Coronary artery (tissue), 2 donors: ENCODE results near the gene PKP2.
"Not testable (repeated sequence)": the region's sequence is repeated elsewhere in the genome, so short reads cannot be mapped to it uniquely, and the experiment has no call there.

ENCODE experiments used
- DNase-seq: peaks from one replicate; pipeline ENCODE4 v3.0.0-alpha.2; 2017; ENCODE audit warnings: low spot score
- H3K27ac ChIP-seq, 2 donors: fragments of 200-600 bp; sonication (generic); one replicate each; pipeline ENCODE4 v1.5.1; 2016 to 2019
- H3K4me3 ChIP-seq: fragments of 200-600 bp; sonication (generic); 2 replicates; pipeline ENCODE4 v1.5.1; 2016; ENCODE audit warnings: mild to moderate bottlenecking, moderate library complexity
- TF ChIP-seq, protein P1 (sequence below): fragments of 200-600 bp; sonication (generic); IDR thresholded peaks from one replicate; pipeline ENCODE4 v1.5.1; 2019; ENCODE audit warnings: antibody characterized with exemption

PKP2 gene

DNA sequence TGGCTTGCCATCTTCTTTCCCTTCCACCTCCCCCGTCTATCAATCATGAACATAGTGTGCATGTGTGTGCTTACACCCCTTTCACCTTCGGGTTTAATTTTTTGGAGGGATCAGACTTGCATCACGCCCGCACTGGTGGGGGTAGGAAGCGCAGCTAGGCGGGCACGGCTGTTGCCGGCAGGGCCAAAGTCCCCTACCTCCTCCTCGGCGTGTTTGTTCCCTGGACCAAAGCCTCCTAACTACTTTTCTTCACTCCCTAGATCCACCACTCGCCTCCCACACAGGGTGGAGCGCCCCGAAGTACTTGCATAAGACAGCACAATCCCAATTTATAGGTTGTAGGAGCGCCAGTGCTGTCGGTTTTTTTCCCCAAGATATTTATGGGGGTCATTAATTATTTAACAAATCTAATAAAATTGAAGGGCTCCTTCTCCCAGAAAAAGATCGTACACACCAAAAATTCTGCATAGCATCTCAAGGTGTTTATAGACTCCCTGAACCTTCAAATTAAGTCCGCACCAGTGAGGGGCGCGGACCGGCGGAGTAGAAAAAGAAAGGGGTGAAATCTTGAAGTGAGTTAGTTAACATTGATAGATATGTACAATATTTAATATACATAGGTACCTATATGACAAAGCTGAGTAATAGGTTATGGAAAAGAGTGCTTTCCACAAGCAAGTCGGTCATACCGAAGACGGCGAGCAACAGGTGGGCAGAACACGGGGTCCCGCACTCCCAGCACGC lies 717 bp downstream of the PKP2 start:
- H3K27ac ChIP-seq = no peak overlapping the region

DNA sequence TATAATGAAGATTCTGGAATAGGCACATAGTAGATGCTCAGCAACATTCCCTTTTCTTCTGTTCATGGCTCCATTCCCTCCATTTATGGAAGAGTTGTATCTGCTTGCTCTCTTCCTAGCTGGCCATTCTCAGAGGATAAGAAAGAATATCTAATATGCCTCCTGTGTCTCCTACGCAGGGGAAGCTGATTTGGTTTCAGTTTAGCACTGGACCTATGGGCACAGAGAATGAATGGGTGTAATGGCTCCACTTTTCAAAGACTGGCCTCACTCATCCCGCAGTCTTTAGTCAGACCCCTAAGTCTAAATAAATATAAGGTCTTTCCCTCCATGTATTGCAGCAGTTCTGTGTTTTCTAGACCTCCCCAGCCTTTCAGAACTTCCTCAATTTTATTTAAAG lies 2.0 kb downstream of the PKP2 start:
- DNase-seq = no peak
- Histone ChIP-seq H3K4me3 (no peak overlapping the region), H3K27ac (no peak overlapping the region)
- TF ChIP-seq, protein P1, sequence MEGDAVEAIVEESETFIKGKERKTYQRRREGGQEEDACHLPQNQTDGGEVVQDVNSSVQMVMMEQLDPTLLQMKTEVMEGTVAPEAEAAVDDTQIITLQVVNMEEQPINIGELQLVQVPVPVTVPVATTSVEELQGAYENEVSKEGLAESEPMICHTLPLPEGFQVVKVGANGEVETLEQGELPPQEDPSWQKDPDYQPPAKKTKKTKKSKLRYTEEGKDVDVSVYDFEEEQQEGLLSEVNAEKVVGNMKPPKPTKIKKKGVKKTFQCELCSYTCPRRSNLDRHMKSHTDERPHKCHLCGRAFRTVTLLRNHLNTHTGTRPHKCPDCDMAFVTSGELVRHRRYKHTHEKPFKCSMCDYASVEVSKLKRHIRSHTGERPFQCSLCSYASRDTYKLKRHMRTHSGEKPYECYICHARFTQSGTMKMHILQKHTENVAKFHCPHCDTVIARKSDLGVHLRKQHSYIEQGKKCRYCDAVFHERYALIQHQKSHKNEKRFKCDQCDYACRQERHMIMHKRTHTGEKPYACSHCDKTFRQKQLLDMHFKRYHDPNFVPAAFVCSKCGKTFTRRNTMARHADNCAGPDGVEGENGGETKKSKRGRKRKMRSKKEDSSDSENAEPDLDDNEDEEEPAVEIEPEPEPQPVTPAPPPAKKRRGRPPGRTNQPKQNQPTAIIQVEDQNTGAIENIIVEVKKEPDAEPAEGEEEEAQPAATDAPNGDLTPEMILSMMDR = no peak

More for the DNA sequence above, 717 bp downstream of the PKP2 start:
- TF ChIP-seq, protein P1 = no peak
- peak overlapping the region; percentile 77 for H3K4me3 ChIP-seq
- DNase-seq = no peak

DNA sequence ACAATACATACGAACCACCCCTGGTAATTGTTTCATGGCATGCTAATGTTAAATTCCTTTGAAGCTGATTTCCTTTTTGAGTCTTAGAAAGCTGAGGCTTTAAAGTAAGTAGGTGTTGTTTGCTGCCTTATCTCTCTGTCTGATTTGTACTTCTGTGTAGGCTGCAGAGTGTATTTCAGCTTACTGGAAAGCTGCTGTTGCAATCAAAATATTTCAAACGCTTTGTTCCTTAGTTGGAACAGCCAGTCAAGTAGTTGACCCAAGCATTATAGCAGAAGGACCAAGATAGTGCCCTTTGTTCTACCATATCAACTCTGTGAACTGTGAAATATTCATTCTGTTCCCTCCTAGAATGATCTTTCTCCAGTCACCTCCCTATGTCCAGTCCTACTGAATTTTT lies 3.1 kb downstream of the PKP2 start:
- no peak overlapping the region for H3K27ac ChIP-seq
- TF ChIP-seq, protein P1 = no peak
- H3K4me3 ChIP-seq = no peak overlapping the region
- no peak for DNase-seq

DNA sequence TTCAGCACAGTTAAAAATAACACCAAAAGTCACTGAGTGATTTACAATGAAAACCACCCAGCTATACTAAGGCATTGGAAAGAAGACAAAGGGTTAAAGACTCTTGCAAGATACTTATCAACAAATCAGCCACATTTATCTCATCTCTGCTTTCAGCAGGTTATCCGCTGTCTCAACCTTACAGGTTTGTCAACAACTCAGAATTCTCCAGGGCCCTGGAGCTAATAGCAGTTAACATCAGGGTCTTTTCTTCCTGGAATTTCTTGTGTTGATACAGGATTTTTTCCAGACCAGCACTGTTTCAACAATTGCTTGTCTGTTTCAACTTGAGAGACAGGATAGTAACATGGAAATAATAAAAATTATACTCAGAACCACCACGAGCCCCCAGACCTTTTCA lies 3.5 kb downstream of the PKP2 start:
- Histone ChIP-seq H3K27ac (no peak overlapping the region), H3K4me3 (no peak overlapping the region)
- DNase-seq = no peak
- TF ChIP-seq, protein P1 = no peak

DNA sequence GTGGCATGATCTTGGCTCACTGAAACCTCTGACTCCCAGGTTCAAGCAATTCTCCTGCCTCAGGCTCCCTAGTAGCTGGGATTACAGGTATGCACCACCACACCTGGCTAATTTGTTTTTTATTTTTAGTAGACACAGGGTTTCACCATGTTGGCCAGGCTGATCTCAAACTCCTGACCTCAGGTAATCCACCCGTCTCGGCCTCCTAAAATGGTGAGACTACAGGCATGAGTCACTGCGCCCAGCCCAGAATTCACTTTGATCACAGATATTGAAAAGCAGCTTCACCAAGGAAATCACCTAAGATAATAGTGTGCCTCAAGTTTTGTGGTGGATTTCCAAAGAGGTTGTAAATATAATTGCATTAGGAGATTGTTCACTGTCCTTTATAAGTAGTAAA lies 4.2 kb downstream of the PKP2 start:
- not testable (repeated sequence) for H3K4me3 ChIP-seq, DNase-seq, H3K27ac ChIP-seq

DNA sequence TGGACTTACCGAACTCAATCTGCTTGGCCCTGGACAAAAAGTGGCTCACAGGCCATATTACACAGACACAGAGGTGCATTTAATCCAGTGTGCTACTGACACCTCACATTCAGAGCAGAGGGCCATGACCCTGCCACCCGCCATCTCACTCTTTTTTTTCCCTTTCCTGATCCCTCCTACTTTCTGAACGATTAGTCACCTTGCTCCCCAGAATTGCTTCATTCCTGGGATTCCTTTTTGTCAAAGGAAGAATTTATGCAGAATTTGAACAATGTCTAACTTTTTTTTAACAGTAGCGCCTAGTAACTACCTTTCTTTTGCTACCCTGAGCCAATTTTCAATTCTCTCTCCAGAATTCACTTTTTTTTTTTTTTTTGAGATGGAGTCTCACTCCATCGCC lies 4.6 kb downstream of the PKP2 start:
- no peak for DNase-seq
- H3K27ac ChIP-seq = no peak overlapping the region
- no peak overlapping the region for H3K4me3 ChIP-seq
- TF ChIP-seq, protein P1 = no peak

DNA sequence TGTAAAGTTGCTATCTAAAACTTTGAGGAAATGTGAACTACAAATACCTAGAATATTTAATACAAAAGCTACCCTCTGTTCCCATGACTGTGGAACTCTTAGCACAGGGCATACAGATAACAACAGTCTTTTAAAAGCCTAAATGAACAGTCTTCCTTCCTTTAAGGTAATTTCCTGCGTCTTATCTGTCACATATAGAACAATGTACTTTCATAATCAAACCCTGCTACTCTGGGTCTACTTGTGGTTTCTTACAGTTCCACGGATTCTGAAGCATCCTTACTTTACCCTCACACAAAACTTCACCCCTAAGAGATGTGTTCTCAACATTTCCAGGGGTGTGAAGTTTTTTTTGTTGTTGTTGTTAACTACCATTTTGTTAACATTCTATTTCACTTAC lies 5.1 kb downstream of the PKP2 start:
- H3K4me3 ChIP-seq = no peak overlapping the region
- TF ChIP-seq, protein P1 = no peak
- no peak overlapping the region for H3K27ac ChIP-seq
- DNase-seq = no peak
